ENCODE data around the gene MPV17L2. TPM values are rescaled to one million over a fixed set of nuclear protein-coding genes. Genes with fewer than 3 reads are reported as not detected.

Gene MPV17L2
- total and polyA plus RNA-seq, 8 donors: 4.9 to 14.8 (median 7.3) TPM

DNA sequence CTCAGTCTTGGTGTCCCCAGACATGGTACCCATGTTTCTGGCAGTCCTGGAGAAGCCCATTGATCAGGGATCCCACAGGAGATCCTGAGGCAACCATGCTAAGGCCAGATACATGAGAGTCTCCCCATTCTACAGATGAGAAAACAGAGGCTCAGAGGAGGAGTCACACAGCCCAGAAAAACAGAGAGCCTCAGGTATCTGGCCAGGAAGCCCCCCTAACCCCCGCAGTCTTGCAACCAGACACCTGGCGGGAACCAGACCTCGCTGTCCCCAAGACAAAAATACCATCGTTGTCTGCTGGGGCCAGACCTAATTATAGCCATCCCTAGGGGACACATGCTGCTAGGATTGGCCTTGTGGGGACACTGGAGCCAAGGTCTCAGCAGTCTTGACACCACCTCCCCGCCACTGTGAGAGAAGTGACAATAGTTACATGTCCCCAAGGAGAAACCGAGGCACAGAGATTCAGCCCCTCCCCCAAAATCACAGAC lies 34.8 kb downstream of the MPV17L2 start:
- Histone ChIP-seq H3K27me3 (peaks cover 6 to 96% of the 10 kb centered on the region in 2 donors), H3K27ac (no peak overlapping the region), H3K4me1 (peaks cover 7 to 18% of the 10 kb centered on the region in 2 donors), H3K36me3 (no peaks in the 10 kb centered on the region), H3K4me3 (no peak overlapping the region), H3K9me3 (no peaks in the 10 kb centered on the region)
- TF ChIP-seq, protein P1, sequence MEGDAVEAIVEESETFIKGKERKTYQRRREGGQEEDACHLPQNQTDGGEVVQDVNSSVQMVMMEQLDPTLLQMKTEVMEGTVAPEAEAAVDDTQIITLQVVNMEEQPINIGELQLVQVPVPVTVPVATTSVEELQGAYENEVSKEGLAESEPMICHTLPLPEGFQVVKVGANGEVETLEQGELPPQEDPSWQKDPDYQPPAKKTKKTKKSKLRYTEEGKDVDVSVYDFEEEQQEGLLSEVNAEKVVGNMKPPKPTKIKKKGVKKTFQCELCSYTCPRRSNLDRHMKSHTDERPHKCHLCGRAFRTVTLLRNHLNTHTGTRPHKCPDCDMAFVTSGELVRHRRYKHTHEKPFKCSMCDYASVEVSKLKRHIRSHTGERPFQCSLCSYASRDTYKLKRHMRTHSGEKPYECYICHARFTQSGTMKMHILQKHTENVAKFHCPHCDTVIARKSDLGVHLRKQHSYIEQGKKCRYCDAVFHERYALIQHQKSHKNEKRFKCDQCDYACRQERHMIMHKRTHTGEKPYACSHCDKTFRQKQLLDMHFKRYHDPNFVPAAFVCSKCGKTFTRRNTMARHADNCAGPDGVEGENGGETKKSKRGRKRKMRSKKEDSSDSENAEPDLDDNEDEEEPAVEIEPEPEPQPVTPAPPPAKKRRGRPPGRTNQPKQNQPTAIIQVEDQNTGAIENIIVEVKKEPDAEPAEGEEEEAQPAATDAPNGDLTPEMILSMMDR (IDR thresholded peaks at IDR 0.05): no peak
- DNase-seq (no peak), ATAC-seq (no peak)
- intact Hi-C loops (cut with DNase I): no loop called here

DNA sequence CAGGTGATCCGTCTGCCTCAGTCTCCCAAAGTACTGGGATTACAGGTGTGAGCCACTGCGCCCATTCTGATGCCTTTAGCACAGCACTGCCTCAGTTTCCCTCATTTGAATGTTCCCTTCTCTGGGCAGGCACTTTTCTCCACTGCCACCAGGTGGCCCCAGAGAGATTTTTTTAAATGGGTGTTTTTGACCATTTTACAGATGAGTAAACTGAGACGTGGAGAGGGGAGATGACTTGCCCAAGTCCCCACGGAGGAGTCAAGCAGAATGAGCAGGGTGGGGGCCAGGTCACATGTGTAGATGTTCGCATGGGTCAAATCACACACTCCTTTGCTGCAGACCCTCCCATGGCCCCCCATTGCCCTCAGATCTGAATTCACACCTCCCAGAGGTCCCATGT lies 36.5 kb downstream of the MPV17L2 start:
- no peak overlapping the region for H3K4me3 ChIP-seq
- peaks cover 10 to 18% of the 10 kb centered on the region in 2 donors for H3K4me1 ChIP-seq
- H3K36me3 ChIP-seq: no peaks in the 10 kb centered on the region
- no peaks in the 10 kb centered on the region for H3K9me3 ChIP-seq
- H3K27me3 ChIP-seq: peaks cover 6 to 100% of the 10 kb centered on the region in 2 donors
- DNase-seq: no peak
- H3K27ac ChIP-seq: no peak overlapping the region
- intact Hi-C loops (cut with DNase I): no loop called here
- TF ChIP-seq, protein P1 (IDR thresholded peaks at IDR 0.05): peak; percentile 36 to 39
- ATAC-seq: no peak

DNA sequence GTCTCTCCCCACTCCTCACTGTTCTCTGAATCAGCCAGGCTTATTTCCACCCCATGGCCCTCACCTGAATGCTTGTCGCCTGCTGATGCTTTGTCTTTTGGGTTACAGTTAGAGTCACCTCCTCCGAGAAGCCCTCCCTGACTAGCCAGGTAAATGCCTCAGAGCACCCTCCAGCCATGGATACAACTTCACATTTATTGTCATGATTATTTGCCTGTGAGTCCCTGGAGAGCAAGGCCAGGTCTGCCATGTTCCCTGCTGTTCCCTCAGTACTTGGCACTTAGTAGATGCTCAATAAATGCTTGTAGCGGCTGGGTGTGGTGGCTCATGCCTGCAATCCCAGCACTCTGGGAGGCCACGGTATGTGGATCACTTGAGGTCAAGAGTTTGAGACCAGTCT lies 36.9 kb downstream of the MPV17L2 start:
- ATAC-seq: no peak
- intact Hi-C loops (cut with DNase I): no loop called here
- Histone ChIP-seq H3K4me1 (peaks cover 6 to 14% of the 10 kb centered on the region in 2 donors), H3K27me3 (peaks cover 4 to 100% of the 10 kb centered on the region in 2 donors), H3K27ac (no peak overlapping the region), H3K4me3 (no peak overlapping the region), H3K36me3 (no peaks in the 10 kb centered on the region), H3K9me3 (no peaks in the 10 kb centered on the region)
- TF ChIP-seq, protein P1 (IDR thresholded peaks at IDR 0.05): no peak
- DNase-seq: no peak

DNA sequence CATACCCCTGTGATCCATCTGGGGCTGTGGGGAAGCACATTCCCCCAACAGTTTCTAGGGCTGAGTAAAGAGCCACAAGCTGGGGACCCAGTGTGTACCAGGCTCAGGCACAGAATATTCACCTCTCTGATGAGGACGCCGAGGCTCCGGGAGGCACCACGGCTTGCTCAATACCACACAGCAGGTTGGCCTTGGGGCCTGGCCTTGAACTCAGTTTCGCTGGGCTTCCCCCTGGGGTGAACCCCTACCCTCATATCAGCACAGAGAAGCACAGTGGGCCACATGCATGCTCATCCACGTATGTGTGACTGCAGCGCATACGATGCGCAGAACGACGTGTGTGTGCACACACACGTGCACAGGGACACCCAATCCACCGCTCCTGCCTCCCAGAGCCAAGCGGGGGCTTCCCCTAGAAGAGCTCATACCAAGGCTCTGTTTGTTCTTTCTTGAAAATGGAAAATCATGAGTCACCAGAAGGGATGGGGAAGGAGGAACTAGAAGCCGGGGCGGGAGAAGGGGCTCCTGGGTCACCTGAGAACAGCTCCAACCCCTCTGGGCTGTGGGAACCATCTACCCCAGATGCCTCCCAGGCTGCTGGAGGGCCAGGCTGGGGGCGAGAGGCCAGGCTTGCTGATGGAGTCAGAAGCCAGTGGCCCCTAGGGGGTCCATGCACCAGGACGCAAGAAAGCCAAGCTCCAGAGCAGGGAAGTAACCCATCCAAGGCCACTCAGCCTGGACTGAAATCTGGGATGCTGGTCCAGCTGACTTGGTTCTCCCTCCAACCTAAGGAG lies 38.1 kb downstream of the MPV17L2 start:
- peaks cover 0 to 97% of the 10 kb centered on the region in 2 donors for H3K27me3 ChIP-seq
- H3K4me1 ChIP-seq: peaks cover 1 to 3% of the 10 kb centered on the region in 2 donors
- ATAC-seq (no peak), DNase-seq (no peak)
- TF ChIP-seq, protein P1 (IDR thresholded peaks at IDR 0.05): no peak
- intact Hi-C loops (cut with DNase I): no loop called here
- H3K4me3 ChIP-seq: no peak overlapping the region
- H3K27ac ChIP-seq: no peak overlapping the region
- no peaks in the 10 kb centered on the region for H3K36me3 ChIP-seq
- H3K9me3 ChIP-seq: no peaks in the 10 kb centered on the region

DNA sequence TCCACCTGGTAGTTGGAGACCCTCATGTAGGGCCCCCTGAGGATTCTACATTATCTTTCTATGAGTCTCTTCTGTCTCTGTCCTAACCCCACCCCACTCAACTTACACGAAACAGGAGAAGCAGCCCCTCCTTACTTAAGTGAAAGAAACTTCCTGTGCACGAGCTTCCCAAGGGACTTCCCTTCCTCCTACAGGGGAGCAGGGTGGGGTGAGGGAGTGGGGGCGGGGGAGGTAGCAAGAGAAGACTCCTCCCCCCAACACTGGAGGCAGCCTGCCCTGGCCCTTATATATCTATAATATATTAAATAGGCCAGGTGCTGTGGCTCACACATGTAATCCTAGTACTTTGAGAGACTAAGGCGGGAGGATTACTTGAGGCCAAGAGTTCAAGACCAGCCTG lies 38.8 kb downstream of the MPV17L2 start:
- H3K36me3 ChIP-seq: no peaks in the 10 kb centered on the region
- intact Hi-C loops (cut with DNase I): no loop called here
- no peak overlapping the region for H3K4me3 ChIP-seq
- H3K27me3 ChIP-seq: peaks cover 0 to 91% of the 10 kb centered on the region in 2 donors
- H3K4me1 ChIP-seq: peaks cover 0 to 3% of the 10 kb centered on the region in 2 donors
- TF ChIP-seq, protein P1 (IDR thresholded peaks at IDR 0.05): no peak
- no peaks in the 10 kb centered on the region for H3K9me3 ChIP-seq
- no peak for ATAC-seq
- no peak for DNase-seq
- no peak overlapping the region for H3K27ac ChIP-seq

Measured in left lung (tissue), 10 donors.